ENCODE data around the gene CRYBB3. TPM values are rescaled to one million over a fixed set of nuclear protein-coding genes. Genes with fewer than 3 reads are reported as not detected.

The CRYBB3 gene
- total RNA-seq, 1 experiment from 2014 or later: 0.64 TPM

DNA sequence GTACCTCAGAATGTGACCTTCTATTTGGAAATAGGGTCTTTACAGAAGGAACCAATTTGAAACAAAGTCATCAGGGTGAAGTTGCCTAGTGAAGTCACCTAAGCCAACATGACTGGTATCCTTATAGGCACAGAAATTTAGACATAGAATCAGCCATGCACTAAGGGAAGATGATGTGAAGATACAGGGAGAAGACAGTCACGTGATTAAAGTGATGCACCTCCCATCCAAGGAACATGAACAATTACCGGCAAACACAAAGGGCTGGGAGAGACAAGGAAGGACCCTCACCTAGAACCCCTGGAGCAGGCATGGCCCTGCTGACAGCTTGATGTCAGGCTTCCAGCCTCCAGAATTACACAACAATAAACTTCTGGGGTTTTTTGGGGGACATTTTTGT, 16.6 kb downstream of the CRYBB3 start:
- Histone ChIP-seq H3K9ac (ENCODE audit: low read length) (no peak overlapping the region), H3K9me2 (ENCODE audit: insufficient read depth) (no peaks in the 10 kb centered on the region), H3K79me2 (ENCODE audit: insufficient read depth, low read length) (no peaks in the 10 kb centered on the region), H2AFZ (ENCODE audit: low read depth, low read length, poor library complexity, severe bottlenecking) (no peak overlapping the region), H3K9me3 (ENCODE audit: control insufficient read depth in 1 of 2, insufficient read depth in 1 of 2, low read depth in 1 of 2, low read length in 2 of 2) (peaks cover 0 to 5% of the 10 kb centered on the region in 2 experiments; a peak in 1 of 4 replicates), H3K27me3 (ENCODE audit: insufficient read depth, low read length) (peaks cover 15% of the 10 kb centered on the region), H3K4me3 (replicated peaks in 1 of 2; ENCODE audit: low read depth in 1 of 2, low read length in 2 of 2) (no peak overlapping the region), H4K20me1 (ENCODE audit: insufficient read depth) (no peaks in the 10 kb centered on the region), H3K36me3 (ENCODE audit: control insufficient read depth in 1 of 2, insufficient read depth in 2 of 2, low read length in 2 of 2) (no peaks in the 10 kb centered on the region), H3K27ac (ENCODE audit: low read depth, low read length) (no peak overlapping the region), H3K4me2 (ENCODE audit: low read length) (no peak overlapping the region), H3K4me1 (ENCODE audit: control insufficient read depth in 1 of 2, insufficient read depth in 2 of 2, low read length in 2 of 2) (no peaks in the 10 kb centered on the region)
- intact Hi-C loops (cut with micrococcal nuclease): no loop called here
- BruUV-seq (replicated peaks): no TSS peak
- CTCF ChIA-PET: no interaction called here
- no peak for DNase-seq (ENCODE audit: low read depth, low spot score)
- POLR2A ChIA-PET: no interaction called here
- ATAC-seq: no peak
- TF ChIP-seq JUND (IDR thresholded peaks at IDR 0.05): no peak
- TF ChIP-seq, protein P1, sequence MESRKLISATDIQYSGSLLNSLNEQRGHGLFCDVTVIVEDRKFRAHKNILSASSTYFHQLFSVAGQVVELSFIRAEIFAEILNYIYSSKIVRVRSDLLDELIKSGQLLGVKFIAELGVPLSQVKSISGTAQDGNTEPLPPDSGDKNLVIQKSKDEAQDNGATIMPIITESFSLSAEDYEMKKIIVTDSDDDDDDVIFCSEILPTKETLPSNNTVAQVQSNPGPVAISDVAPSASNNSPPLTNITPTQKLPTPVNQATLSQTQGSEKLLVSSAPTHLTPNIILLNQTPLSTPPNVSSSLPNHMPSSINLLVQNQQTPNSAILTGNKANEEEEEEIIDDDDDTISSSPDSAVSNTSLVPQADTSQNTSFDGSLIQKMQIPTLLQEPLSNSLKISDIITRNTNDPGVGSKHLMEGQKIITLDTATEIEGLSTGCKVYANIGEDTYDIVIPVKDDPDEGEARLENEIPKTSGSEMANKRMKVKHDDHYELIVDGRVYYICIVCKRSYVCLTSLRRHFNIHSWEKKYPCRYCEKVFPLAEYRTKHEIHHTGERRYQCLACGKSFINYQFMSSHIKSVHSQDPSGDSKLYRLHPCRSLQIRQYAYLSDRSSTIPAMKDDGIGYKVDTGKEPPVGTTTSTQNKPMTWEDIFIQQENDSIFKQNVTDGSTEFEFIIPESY (IDR thresholded peaks at IDR 0.05; ENCODE audit: extremely low read depth, insufficient replicate concordance, low read length): no peak
- no peak for TF ChIP-seq RAD21 (IDR thresholded peaks at IDR 0.05; ENCODE audit: low read depth)
- no peak for TF ChIP-seq EZH2phosphoT487 (IDR thresholded peaks at IDR 0.05; ENCODE audit: borderline replicate concordance)
- TF ChIP-seq, protein P2, sequence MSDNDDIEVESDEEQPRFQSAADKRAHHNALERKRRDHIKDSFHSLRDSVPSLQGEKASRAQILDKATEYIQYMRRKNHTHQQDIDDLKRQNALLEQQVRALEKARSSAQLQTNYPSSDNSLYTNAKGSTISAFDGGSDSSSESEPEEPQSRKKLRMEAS (IDR thresholded peaks at IDR 0.05): no peak
- TF ChIP-seq POLR2A (IDR thresholded peaks at IDR 0.05; ENCODE audit: borderline replicate concordance, extremely low read depth, insufficient read depth, insufficient read length): no peak
- RAD21 ChIA-PET (ENCODE audit: low non-redundant PET in 1 of 2, low total read pairs in 2 of 2, uncharacterized antibody in 2 of 2, unreplicated experiment in 2 of 2): no interaction called here

DNA sequence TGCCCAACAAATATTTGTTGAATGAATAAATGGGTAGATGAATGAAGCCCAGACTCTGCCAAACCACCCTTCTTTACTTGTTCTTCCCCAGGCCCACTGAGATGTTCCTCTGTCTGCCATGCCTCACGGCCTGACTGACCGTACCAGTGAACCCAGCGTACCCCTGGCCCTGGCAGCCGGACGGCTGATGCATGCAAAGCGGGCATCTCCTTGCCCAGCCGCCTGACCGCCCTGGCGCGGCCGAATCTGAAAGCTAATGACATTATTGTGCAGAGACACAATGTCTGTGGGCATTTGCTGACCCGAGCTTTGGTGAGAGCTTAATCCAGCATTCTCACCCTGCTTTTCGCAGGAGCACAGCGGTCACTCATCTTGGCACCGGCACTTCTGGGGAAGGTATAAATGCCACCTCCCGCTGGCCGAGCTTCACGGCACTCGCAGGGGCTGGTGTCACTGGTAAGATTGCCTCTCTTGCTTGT, 19.6 kb downstream of the CRYBB3 start, which contains the start of gene CRYBB2:
Gene CRYBB2 (plus strand): TSS at position 429 of the 479 bp plus-strand sequence. CDS start 1,791 bp downstream, outside the sequence.
- Histone ChIP-seq H3K4me3 (replicated peaks in 1 of 2; ENCODE audit: low read depth in 1 of 2, low read length in 2 of 2) (no peak within 1 kb of the TSS), H4K20me1 (ENCODE audit: insufficient read depth) (no peaks in the 10 kb centered on the region), H3K27ac (ENCODE audit: low read depth, low read length) (no peak within 1 kb of the TSS), H3K36me3 (ENCODE audit: control insufficient read depth in 1 of 2, insufficient read depth in 2 of 2, low read length in 2 of 2) (no peaks in the 10 kb centered on the region), H2AFZ (ENCODE audit: low read depth, low read length, poor library complexity, severe bottlenecking) (no peak within 1 kb of the TSS), H3K4me1 (ENCODE audit: control insufficient read depth in 1 of 2, insufficient read depth in 2 of 2, low read length in 2 of 2) (no peaks in the 10 kb centered on the region), H3K9me3 (ENCODE audit: control insufficient read depth in 1 of 2, insufficient read depth in 1 of 2, low read depth in 1 of 2, low read length in 2 of 2) (no peaks in the 10 kb centered on the region), H3K9me2 (ENCODE audit: insufficient read depth) (no peaks in the 10 kb centered on the region), H3K79me2 (ENCODE audit: insufficient read depth, low read length) (no peaks in the 10 kb centered on the region), H3K9ac (ENCODE audit: low read length) (no peak within 1 kb of the TSS), H3K4me2 (ENCODE audit: low read length) (no peak within 1 kb of the TSS), H3K27me3 (ENCODE audit: insufficient read depth, low read length) (peaks cover 24% of the 10 kb centered on the region)
- intact Hi-C loops (cut with micrococcal nuclease): no loop called here
- TF ChIP-seq FOSL1 (IDR thresholded peaks at IDR 0.05; ENCODE audit: low read depth) (no peak), CBX3 (IDR thresholded peaks at IDR 0.05; ENCODE audit: low read depth) (no peak), ZFX (IDR thresholded peaks at IDR 0.05) (no peak), YY1 (IDR thresholded peaks at IDR 0.05; ENCODE audit: extremely low read depth, insufficient replicate concordance, low read depth, low read length) (no peak), SP1 (IDR thresholded peaks at IDR 0.05; ENCODE audit: low read depth) (no peak), ZNF274 (IDR thresholded peaks at IDR 0.05; ENCODE audit: low read depth, low read length) (no peak), CEBPB (IDR thresholded peaks at IDR 0.05; ENCODE audit: low read depth) (no peak), JUND (IDR thresholded peaks at IDR 0.05) (no peak)
- TF ChIP-seq, protein P3, sequence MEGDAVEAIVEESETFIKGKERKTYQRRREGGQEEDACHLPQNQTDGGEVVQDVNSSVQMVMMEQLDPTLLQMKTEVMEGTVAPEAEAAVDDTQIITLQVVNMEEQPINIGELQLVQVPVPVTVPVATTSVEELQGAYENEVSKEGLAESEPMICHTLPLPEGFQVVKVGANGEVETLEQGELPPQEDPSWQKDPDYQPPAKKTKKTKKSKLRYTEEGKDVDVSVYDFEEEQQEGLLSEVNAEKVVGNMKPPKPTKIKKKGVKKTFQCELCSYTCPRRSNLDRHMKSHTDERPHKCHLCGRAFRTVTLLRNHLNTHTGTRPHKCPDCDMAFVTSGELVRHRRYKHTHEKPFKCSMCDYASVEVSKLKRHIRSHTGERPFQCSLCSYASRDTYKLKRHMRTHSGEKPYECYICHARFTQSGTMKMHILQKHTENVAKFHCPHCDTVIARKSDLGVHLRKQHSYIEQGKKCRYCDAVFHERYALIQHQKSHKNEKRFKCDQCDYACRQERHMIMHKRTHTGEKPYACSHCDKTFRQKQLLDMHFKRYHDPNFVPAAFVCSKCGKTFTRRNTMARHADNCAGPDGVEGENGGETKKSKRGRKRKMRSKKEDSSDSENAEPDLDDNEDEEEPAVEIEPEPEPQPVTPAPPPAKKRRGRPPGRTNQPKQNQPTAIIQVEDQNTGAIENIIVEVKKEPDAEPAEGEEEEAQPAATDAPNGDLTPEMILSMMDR (IDR thresholded peaks at IDR 0.05 in 2 of 3, conservative IDR thresholded peaks at IDR 0.05 in 1 of 3; ENCODE audit: borderline replicate concordance in 1 of 3, insufficient read depth in 1 of 3, low read depth in 2 of 3, low read length in 2 of 3): no peak
- TF ChIP-seq, protein P2 (IDR thresholded peaks at IDR 0.05): no peak
- ATAC-seq: no peak
- ChIA-PET CTCF (no interaction called here), POLR2A (no interaction called here), RAD21 (ENCODE audit: low non-redundant PET in 1 of 2, low total read pairs in 2 of 2, uncharacterized antibody in 2 of 2, unreplicated experiment in 2 of 2) (no interaction called here)
- no TSS peak for BruUV-seq (replicated peaks)
- no peak for DNase-seq (ENCODE audit: low read depth, low spot score)

Measured in HCT116 (cell line).